GM19043 (cell line): ENCODE data around the gene KCTD3.

Source experiments
- ATAC-seq: cut with Tn5 transposase; IDR thresholded peaks from one replicate; pipeline ENCODE4 v1.9.1; 2021; ENCODE audit warnings: low read depth; ENCODE audit not compliant: unreplicated experiment

KCTD3 gene

DNA sequence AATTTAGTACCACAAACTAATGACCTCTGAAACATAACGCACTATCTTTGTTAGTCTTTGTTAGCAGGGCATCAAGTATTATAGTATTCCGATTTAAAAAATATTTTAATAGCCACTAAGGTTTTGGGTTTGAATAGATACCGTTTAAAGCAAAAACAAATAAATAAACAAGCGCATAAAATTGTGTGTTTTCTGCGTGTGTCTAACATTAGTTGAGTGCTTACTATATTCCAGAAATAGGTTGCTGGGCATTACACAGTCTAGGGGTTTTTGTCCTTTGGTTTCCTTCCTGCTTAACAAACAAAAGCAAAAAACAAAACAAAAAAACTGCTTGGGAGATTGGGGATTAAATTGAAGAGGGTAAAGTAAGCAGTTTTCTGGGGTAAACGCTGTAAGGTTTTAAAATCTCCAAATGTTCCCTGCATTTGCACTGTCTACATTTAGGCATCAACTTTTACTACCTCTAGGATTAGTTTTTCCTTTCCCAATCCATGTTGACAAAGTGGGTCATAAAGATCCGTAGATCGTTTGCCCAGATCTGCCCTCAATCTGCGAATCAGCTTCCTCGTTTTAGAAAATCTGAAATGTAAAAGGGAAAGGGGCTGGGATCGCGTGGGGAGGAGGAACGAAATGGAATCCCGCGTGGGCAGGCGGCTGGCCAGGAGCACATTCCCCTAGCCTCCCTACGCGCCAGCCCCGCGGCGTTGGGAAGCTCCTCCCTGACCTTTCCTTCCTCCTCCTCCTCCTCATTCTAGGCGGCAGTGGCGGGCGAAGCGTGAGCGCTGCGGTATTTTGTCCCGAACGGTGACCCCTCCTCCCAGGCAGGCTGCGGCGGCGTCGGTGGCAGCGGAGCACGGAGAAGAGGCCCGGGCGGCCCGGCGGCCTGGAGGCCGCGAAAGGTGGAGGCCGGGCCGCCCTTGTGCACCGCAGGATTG, at the start of gene KCTD3:
KCTD3 (plus strand) TSS at position 749 of the 935 bp plus-strand sequence. CDS start 382 bp downstream, outside the sequence.
- peak; percentile 56 for ATAC-seq

DNA sequence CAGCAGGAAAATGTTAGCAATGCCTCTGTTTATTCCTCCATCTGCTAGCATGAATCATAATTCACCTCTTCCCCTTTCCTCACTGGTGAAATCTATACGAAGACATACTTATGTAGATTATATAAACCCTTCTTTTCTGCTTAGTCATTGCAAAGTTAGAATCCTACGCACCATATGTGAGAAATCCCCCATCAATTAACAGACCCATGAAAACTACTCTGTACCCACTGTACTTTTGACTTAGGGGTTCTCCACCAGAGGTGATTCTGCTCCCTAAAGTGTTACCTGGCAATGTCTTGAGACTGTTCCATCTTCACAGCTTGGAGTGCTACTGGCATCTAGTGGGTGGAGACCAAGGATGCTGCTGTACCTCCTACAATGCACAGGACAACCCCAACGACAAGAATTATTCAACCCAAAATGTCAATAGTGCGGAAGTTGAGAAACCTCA, 49.6 kb upstream of the KCTD3 start:
- no peak for ATAC-seq

DNA sequence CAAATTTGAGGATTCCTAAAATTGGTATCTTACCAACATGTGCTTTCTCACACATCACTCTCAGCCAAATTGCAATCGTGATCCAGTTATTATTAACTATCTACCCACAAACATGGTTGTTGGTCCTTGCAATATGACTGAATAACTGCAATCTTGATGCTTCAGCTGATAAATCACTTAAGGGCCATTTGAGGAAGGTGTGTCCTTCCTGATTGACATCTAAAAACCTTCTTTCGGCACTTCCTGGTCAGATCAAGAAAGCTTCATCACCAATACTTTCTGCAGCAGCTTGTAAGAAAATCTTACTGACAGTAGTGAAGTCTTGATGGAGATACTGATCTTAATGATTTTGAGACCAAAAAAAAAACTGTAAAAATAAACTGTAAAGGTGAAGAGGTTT, 48.5 kb upstream of the KCTD3 start:
- ATAC-seq, result no peak

DNA sequence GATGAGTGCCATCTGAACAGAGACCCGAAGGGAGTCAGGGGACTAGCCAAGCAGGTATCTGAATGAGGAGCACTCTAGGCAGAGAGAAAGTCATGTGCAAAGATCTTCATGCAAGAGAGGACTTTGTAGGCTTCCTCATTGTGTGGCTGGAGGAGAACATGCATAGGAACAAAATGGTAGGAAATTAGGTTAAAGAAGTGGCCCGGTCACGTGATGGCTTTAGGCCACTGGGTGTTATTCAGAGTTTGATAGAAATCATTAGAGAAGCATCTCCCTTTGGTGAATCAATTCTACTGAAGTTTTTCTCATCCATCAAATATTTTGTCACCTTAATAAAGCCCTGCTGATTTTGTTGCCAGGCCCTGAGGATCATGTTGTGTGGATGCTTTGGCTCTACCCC, 45.8 kb upstream of the KCTD3 start:
- ATAC-seq, result no peak

DNA sequence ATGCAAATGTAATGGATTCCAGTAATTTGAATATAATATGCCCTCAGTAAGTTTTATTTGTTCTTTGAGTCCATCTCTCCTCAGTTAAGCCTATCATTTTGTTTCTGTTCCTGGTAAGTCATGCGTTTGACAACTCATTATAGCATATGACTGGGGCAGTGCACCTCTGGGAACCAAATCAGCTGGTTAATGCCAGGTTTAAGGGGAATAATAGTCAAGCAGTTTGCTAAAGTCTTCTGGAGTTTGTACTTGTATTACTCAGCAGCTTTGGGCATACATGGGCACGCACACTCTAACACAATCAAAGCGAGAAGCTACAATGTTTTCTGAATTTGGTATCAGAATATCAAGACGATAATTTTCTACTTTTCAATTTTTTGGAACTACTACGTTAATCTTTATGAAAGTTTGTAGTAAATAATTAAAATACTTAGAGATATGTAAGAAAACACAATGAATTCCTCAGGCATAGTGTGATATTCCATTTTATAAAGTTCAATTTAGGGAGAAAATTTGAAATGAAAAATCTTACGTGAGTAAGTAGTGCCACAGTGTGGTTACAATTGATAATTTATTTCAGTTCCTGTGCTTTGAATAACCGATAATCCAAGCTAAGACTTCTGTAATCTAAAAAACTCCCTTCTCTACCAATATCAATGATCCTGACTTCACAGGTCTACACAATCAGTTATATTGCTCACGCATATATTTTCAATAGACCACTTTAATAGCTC, 43.8 kb upstream of the KCTD3 start:
- ATAC-seq, result no peak

DNA sequence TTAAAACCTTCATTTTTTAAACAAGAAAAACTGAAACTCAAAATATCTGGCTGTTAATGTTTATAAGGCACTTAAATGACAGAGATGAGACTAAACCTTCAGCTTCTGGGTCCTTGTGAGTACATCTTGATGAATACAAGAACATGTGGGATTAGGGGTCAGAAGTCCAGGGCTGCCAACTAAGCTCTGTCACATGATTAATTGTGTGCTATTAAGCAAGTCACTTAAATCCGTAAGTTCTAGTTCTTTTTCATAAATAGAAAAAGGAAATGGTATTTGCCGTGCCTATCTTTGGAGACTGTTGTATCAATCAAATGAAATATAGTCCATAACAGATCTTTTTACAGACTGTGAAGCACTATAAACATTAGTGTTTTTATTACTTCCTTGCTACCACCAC, 43.2 kb upstream of the KCTD3 start:
- no peak for ATAC-seq

DNA sequence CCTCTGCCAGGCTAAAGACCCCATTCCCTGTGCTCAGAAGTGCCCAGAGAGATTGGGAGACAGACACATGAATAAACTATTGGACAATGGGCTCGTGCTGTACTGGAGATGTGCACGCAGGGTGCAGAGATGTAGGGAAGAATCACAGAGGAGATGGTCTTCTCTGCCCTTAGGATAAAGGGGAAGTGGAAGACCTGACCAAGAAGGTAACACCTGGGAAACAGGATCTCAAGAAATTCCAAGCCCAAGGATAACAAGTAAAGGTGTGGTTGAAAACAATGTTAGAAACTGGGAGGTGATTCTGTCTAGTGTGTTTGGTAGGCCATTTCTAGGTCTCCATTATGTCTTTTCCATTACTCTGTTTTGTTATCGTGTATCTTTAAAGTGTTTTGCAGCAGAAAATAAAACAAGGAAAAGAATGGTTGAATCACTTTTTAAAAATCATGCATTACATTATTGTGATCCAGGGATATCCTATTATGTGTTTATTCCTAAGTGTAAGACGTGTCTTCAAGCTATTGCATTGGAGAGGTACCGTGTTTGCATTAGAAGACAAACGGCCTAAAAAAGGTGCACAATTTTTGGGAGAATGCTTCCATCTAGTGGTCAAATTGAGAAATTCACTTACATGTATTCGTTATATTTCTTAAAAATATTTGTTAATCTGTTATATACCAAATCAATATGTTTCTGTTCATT, 40.8 kb upstream of the KCTD3 start:
- peak; percentile 81 for ATAC-seq

DNA sequence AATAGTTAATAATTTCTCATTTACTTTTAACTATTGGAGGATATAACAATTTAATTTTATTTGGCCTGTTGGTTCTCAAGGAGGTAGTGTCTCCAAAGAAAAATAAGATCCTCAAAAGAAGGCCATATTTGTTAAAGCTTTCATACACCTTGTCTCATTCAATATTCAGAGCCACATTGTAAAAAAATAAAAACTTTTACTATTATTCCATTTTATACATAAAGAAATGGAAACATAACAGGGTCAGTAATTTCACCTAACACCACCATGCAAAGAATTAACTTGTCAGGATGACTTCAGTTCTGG, 40.3 kb upstream of the KCTD3 start:
- ATAC-seq, result no peak

DNA sequence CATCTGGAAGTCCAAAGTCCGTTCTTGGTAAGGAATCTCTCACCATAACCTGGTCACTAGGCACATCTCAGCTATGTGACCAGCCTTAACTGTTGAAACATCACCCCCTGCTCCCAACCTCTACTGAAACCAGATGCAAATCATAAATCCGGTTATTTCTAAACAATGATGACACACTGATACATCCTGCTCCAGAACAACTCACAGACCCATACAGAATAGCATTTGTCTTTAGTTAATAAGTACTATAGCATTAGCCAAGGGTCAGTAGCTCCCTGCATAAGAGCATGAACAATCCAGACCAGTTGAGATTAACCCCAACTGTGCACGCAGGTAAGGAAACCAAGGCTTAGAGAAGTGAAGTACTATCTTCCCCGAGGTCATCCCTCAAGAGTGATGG, 38.0 kb upstream of the KCTD3 start:
- ATAC-seq, result no peak

DNA sequence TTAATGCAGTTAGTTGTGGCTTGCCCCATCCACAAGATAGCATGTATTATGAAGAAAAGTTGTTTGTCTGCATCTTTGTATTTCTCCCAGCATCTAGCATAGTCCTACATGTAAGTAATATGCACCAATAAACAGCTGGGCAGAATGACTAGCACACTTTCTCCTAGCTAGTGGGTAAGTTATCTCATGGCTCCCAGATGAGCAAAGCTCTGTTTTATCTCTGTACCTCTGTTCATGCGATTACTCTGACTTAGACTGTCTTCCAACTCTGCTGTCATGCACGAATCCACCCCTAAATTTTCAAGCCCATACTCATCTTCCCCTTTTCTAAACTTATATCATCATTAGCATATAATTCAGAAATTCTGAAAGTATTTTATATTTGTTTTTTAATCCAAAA, 37.5 kb upstream of the KCTD3 start:
- no peak for ATAC-seq

DNA sequence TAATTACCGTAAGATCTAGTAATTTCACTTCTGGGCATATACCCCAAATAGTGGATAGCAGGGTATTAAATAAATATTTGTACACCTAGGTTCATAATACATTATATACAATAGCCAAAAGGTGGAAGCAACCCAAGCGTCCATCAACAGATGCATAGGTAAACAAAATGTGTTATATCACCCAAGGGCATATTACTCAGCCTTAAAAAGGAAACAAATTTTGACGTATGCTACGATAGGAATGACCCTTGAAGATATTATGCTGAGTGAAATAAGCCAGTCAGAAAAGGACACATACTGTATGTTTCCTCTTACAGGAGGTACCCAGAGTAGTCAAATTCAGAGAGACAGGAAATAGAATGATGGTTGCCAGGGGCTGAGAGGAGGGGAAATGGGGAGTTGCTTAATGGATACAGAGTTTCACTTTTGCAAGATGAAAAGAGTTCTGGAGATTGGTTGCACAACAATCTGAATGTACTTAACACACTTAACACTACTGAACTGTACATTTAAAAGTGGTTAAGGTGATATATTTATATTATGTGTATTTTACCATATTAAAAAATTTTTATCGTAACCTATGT, 36.6 kb upstream of the KCTD3 start:
- no peak for ATAC-seq

DNA sequence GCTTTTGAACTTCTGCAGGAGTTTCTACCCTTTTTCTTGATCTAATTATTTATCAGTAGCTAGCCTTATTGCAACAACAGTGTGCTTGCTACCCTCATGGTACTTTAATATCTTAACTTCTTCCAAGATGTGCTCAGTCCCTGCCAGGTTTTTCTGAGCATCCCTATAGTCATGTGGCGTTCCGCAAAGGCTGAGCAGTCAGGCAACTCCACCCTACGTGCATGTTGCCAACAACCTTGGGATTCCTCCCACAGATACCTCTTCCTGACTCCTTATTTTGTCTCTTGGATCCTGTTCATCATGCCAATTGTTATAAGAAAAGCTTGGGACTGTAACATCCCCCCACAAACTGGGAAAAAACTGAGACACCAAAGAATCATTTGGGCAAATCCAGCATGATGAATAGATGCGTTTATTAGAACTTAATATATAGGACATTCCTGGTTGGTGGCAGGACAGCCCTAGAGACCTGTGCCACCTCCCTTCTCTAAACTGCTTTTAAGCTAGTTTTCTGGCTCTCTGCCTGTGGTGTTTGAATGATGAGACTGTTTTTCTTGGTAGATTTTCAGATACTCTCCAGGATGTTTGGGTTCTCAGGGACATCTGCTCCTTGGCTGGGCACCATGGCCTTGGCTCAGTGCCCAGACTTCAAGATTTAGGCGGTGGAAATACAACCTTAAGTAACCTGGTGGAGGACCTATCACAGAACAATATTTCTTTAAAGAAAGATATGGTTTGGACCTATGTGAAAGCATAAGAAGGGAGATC, 27.1 kb upstream of the KCTD3 start:
- no peak for ATAC-seq

DNA sequence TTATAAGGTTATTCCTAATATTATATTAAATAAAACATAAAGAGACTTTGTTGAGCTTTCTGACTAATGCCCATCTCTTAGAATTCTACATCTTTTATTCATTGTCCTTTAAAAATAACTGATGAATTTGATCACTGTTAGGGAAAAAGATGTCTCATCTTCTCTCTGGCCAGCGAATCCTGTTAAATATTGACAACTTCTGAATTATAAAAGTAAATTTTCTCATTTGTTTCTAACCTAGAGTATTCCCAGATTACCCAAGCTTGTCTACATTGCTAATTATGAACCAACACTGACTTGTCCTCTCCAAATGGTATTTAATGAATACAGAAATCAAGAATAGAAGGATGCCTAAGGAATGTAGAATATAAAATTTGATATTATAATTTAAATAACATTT, 24.8 kb upstream of the KCTD3 start:
- no peak for ATAC-seq

DNA sequence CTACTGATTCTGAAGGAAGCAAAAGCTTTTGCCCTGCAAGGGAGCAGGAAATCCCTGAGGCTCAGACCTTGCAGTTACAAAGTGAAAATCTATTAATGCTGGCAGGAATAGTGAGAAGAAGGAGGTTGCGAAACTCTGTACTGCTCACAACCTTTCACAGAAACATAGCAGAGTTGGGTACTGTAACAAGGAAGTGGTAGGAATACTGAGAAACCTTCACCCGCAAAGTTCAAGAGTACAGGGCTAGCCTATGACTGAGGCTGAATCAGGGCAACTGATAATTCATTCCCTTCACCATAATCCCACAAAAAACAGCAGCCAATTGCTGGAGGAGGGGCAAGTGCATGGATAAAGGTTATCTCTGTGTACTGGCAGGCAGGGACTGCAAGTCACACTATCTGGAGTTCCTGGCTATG, 23.9 kb upstream of the KCTD3 start:
- peak; percentile 94 for ATAC-seq

DNA sequence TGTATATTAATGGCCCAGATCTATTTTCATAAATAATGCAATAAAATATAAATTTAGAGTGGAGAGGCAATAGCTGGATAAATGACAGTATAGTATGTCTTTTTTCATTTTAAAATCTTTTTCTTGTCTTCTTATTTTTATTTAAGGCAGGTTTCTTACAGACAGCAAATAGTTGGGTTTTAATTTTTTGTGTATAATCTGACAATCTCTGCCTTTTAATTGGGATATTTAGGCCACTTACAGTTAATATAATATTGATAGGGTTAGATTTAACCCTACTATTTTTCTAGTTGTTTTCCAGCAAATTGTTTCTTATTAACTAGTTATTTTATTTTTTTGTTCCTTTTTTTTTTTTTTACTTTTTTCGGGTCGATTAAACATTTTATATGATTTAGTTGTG, 23.3 kb upstream of the KCTD3 start:
- ATAC-seq, result no peak

DNA sequence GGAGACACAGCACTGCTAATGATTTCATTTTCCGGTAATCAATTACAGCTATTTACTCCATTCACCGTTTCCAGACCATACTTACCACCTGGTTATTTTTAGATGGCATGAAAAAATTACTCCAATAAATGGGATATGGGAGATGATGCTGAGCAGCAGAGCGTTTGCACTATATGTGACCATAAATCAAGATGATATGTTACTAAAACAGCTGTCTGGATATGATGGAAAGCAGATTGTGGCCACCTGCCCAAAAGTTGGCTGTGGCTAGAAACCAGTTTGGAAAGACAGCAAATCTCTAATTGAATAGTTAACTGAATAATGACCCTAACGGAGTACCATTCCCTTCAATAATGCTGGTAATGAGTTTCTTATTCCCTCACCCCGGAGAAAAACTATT, 22.5 kb upstream of the KCTD3 start:
- ATAC-seq, result no peak

DNA sequence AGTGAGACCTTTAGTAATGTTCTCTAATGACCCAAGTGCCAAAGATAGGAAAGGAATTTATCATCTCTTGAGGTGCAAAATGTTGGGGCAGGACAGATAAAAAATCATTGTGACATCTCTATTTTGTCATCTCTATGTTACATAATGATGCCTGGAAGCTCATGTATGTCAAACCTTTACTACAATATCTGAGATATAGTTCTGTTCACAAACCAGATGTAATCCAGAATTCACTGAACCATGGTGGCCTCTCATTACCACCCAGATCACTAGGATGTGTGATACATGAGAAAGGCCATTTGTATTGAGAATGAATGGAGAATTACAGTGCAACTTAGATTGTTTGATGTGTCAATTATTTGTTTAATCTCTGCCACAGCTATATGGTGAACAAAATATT, 22.0 kb upstream of the KCTD3 start:
- no peak for ATAC-seq

DNA sequence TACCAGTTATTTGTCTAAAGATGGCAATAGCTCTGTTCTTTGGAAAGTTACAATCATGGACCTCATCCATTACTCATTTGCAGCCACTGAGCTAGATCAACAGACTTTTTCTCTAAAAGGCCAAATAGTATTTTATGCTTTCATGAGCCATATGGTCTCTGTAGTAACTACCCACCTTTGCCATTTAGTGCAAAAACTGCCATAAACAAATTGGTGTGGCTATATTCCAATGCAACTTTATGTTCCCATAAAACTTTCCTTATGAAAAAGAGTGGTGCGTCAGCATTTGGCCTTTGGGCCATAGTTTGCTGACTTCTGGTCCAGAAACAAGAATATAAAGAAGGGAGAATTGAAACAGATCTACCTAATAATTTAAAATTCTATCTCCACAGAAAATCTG, 20.1 kb upstream of the KCTD3 start:
- ATAC-seq, result no peak

DNA sequence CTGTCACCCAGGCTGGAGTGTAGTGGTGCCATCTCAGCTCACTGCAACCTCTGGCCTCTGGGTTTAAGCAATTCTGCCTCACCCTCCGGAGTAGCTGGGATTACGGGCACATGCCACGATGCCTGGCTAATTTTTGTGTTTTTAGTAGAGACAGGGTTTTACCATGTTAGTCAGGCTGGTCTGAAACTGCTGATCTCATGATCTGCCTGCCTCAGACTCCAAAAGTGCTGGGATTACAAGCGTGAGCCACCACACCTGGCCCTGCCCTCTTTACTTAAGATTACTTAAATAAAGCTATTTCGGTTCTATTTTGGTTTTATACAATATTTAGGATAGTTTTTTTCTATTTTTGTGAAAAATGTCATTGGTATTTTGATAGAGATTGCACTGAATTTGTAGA, 15.3 kb upstream of the KCTD3 start:
- no peak for ATAC-seq

DNA sequence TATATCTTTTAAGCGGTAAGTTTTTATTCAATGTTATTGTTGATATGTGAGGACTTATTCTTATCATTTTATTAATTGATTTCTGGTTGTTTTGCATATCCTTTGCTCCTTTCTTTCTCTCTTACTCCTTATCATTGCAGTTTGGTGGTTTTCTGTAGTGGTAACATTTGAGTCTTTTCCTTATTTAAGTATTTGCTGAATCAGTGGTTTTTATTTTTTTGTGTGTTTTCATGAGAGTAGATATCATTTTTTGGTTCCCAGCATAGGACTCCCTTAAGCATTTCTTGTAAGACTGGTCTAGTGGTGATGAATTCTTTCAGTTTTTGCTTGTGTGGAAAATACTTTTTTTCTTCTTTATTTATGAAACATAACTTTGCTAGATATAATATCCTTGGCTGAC, 12.2 kb upstream of the KCTD3 start:
- ATAC-seq, result no peak
